Heart left ventricle (tissue), 16 donors: ENCODE measurements around the gene ECI1. TPM values are rescaled to one million over a fixed set of nuclear protein-coding genes. Genes with fewer than 3 reads are reported as not detected.

Experiments
- ATAC-seq, 4 donors: fragments of 200-7000 bp; cut with Tn5 transposase; one replicate each; pipeline ENCODE4 v1.9.1; 2020 to 2022; ENCODE audit warnings: moderate library complexity in 4 of 4, mild to moderate bottlenecking in 3 of 4, moderate number of reproducible peaks in 1 of 4
- DNase-seq, 5 donors: peaks; one replicate each; pipeline ENCODE4 v3.0.0-alpha.2; 2020
- H3K27ac ChIP-seq, 12 donors: fragments of 200-600 bp; sonication (generic) in 4 of 12; one replicate each; pipeline versions ENCODE4 v1.5.0 to v1.8.0; 2016 to 2022; ENCODE audit warnings: mild to moderate bottlenecking in 2 of 12
- H3K27me3 ChIP-seq, 9 donors: fragments of 200-600 bp; sonication (generic) in 2 of 9; one replicate each; pipeline versions ENCODE4 v1.5.1 to v1.8.0; 2016 to 2022; ENCODE audit warnings: mild to moderate bottlenecking in 3 of 9
- H3K36me3 ChIP-seq, 9 donors: fragments of 200-600 bp; sonication (generic) in 2 of 9; one replicate each; pipeline versions ENCODE4 v1.5.0 to v1.8.0; 2018 to 2022; ENCODE audit warnings: mild to moderate bottlenecking in 2 of 9
- H3K4me1 ChIP-seq, 12 donors: fragments of 200-600 bp; sonication (generic) in 4 of 12; one replicate each; pipeline versions ENCODE4 v1.5.0 to v1.8.0; 2016 to 2022; ENCODE audit warnings: mild to moderate bottlenecking in 3 of 12
- H3K4me3 ChIP-seq, 12 donors: fragments of 200-600 bp; sonication (generic) in 4 of 12; one replicate each; pipeline versions ENCODE4 v1.5.0 to v1.8.0; 2017 to 2022; ENCODE audit warnings: mild to moderate bottlenecking in 9 of 12, moderate library complexity in 4 of 12
- H3K9me3 ChIP-seq, 12 donors: fragments of 200-600 bp; sonication (generic) in 4 of 12; one replicate each; pipeline versions ENCODE4 v1.5.0 to v1.8.0; 2016 to 2022; ENCODE audit warnings: mild to moderate bottlenecking in 1 of 12
- POLR2A ChIP-seq, 2 donors: fragments of 450-650 bp; IDR thresholded peaks; one replicate each; pipeline ENCODE4 v1.6.1; 2017; ENCODE audit warnings: antibody characterized with exemption in 2 of 2, mild to moderate bottlenecking in 2 of 2, moderate library complexity in 2 of 2
- WGBS, 4 donors: extraction: QIAGEN DNeasy Blood & Tissue Kit in 2 of 4; methylation state at CpG; one replicate each; pipeline versions ENCODE4 v1.1.5 to v1.1.7; 2013 to 2018; 5-methylcytosine and 5-hydroxymethylcytosine counted together
- intact Hi-C, 10 donors: fragments of 100-400 bp; cut with DNase I; formaldehyde crosslinking; loops; one replicate each; pipeline versions ENCODE4 v1.11.1 to v1.14.2; 2022
- polyA plus RNA-seq, 2 donors: library from polyadenylated mRNA; stranded (reverse); fragments of 200-250 nt; gene quantifications; one replicate each; pipeline ENCODE4 v1.2.3, GENCODE V29; 2013
- total RNA-seq, 9 donors: library from RNA; depleted of rRNA in 2 of 9; stranded (reverse); fragments of >200 nt in 2 of 9; fragmentation: NEBNext Ultra II Directional in 3 of 9; extraction: Animal tissue kit (Norgen Biotek cat#: 25700) in 3 of 9; gene quantifications; one replicate each; pipeline versions ENCODE4 v1.1.0 to v1.2.4, GENCODE V29; 2016 to 2023
- TF ChIP-seq, protein P1 (sequence below), 12 donors: fragments of 200-600 bp; sonication (generic) in 4 of 12; IDR thresholded peaks; one replicate each; pipeline versions ENCODE4 v1.5.0 to v1.8.0; 2018 to 2022; ENCODE audit warnings: antibody characterized with exemption in 12 of 12, mild to moderate bottlenecking in 5 of 12
- donor health status: ischemic (EF 13 %, LVEDD 7.1; RV severe dilation, severe dysfunction).
- donor health status: healthy with polysubstance abuse.
- donor health status: DM: no; HTN: yes; CAD: no.
- donor health status: DM: no; HTN: no; CAD: no.
- donor health status: ischemic (EF 25% LVEDD 6.9; RV normal size, moderate dysfunction).
- donor health status: ischemic (EF 25% LVEDD 5.7; RV mildly dilated, moderate dysfunction).
- donor health status: healthy.
- donor health status: DM: yes; HTN: yes; CAD: no.
- donor health status: ischemic (EF 35%, LVEDD 5.7; RV mildly dilated, moderate dysfunction).
- donor health status: nonischemic (EF 11% LVEDD 7.7; RV severe dilation, severe dysfunction).
- donor health status: DM: yes; HTN: yes; CAD: no.
- donor health status: PGD.
- donor health status: ischemic (EF 29% LVEDD 5.4; RV normal size, mild dysfunction).
- donor health status: nonischemic (EF 23%, LVEDD 6.1; RV moderate dilation, normal function).

Gene ECI1
- total and polyA plus RNA-seq, 11 donors: 84.6 to 340 (median 143) TPM

GRCh38 chr16:2194852-2195321, 56.5 kb downstream of the ECI1 start:
- H3K4me3 ChIP-seq: no peak overlapping the region
- peaks cover 8 to 45% (median 23%) of the 10 kb centered on the region in 9 donors for H3K27me3 ChIP-seq
- intact Hi-C loops: loop anchor here in 1 of 10 donors (10.0 kb wide), 1 partner anchor 300 kb away; no protein-coding TSS in a partner anchor

GRCh38 chr16:2194166-2194834, 57.1 kb downstream of the ECI1 start:
- intact Hi-C loops: loop anchor here in 1 of 10 donors (10.0 kb wide), 1 partner anchor 301 kb away; no protein-coding TSS in a partner anchor
- DNase-seq (no peak), ATAC-seq (no peak)
- H3K36me3 ChIP-seq: no peaks in the 10 kb centered on the region
- no peak overlapping the region for H3K4me3 ChIP-seq
- WGBS, 4 donors: 75 to 79% (median 77%) methylated on average over 15 to 16 of the region's 16 CpGs
- H3K9me3 ChIP-seq: no peaks in the 10 kb centered on the region
- H3K27me3 ChIP-seq: peaks cover 8 to 45% (median 23%) of the 10 kb centered on the region in 9 donors
- H3K27ac ChIP-seq: no peak overlapping the region
- no peak for TF ChIP-seq POLR2A (IDR thresholded peaks at IDR 0.05)
- TF ChIP-seq, protein P1, sequence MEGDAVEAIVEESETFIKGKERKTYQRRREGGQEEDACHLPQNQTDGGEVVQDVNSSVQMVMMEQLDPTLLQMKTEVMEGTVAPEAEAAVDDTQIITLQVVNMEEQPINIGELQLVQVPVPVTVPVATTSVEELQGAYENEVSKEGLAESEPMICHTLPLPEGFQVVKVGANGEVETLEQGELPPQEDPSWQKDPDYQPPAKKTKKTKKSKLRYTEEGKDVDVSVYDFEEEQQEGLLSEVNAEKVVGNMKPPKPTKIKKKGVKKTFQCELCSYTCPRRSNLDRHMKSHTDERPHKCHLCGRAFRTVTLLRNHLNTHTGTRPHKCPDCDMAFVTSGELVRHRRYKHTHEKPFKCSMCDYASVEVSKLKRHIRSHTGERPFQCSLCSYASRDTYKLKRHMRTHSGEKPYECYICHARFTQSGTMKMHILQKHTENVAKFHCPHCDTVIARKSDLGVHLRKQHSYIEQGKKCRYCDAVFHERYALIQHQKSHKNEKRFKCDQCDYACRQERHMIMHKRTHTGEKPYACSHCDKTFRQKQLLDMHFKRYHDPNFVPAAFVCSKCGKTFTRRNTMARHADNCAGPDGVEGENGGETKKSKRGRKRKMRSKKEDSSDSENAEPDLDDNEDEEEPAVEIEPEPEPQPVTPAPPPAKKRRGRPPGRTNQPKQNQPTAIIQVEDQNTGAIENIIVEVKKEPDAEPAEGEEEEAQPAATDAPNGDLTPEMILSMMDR (IDR thresholded peaks at IDR 0.05): no peak
- H3K4me1 ChIP-seq: peaks cover 0 to 24% (median 8%) of the 10 kb centered on the region in 12 donors

More at GRCh38 chr16:2194852-2195321, 56.5 kb downstream of the ECI1 start:
- 29 to 46% (median 36%) methylated on average over 7 to 10 of the region's 10 CpGs for WGBS, 4 donors
- no peaks in the 10 kb centered on the region for H3K9me3 ChIP-seq
- H3K27ac ChIP-seq: no peak overlapping the region
- no peaks in the 10 kb centered on the region for H3K36me3 ChIP-seq
- TF ChIP-seq POLR2A (IDR thresholded peaks at IDR 0.05): no peak
- TF ChIP-seq, protein P1 (IDR thresholded peaks at IDR 0.05): peak in 7 of 12 donors; percentile 11 to 40 (median 19)
- DNase-seq (no peak), ATAC-seq (peak in 3 of 4 donors; percentile 31 to 41 (median 31))
- H3K4me1 ChIP-seq: peaks cover 0 to 24% (median 8%) of the 10 kb centered on the region in 12 donors

DNA sequence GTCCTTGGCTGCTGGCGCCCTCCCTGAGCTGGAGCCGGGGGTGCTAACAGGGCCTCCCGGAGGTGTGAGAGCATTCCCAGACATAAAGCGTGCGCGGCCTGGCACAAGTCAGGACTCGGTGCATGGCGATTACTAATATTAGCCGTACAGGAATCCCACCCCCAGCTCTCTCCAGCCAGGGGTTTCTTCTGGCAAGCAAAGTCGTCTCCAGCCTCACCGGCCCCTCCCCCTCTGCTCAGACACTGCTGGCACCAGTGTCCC, 60.0 kb downstream of the ECI1 start:
- Histone ChIP-seq H3K27ac (no peak overlapping the region), H3K27me3 (peaks cover 8 to 25% (median 16%) of the 10 kb centered on the region in 9 donors), H3K4me3 (no peak overlapping the region), H3K36me3 (no peaks in the 10 kb centered on the region), H3K9me3 (no peaks in the 10 kb centered on the region), H3K4me1 (peaks cover 0 to 20% (median 8%) of the 10 kb centered on the region in 12 donors)
- ATAC-seq: peak in 3 of 4 donors; percentile 31 to 58 (median 31)
- WGBS, 4 donors: 47 to 66% (median 56%) methylated on average over 9 to 11 of the region's 11 CpGs
- no peak for TF ChIP-seq POLR2A (IDR thresholded peaks at IDR 0.05)
- TF ChIP-seq, protein P1 (IDR thresholded peaks at IDR 0.05): no peak
- peak in 1 of 5 donors; percentile 56 for DNase-seq
- intact Hi-C loops: loop anchor here in 1 of 10 donors (10.0 kb wide), 1 partner anchor 303 kb away; no protein-coding TSS in a partner anchor

DNA sequence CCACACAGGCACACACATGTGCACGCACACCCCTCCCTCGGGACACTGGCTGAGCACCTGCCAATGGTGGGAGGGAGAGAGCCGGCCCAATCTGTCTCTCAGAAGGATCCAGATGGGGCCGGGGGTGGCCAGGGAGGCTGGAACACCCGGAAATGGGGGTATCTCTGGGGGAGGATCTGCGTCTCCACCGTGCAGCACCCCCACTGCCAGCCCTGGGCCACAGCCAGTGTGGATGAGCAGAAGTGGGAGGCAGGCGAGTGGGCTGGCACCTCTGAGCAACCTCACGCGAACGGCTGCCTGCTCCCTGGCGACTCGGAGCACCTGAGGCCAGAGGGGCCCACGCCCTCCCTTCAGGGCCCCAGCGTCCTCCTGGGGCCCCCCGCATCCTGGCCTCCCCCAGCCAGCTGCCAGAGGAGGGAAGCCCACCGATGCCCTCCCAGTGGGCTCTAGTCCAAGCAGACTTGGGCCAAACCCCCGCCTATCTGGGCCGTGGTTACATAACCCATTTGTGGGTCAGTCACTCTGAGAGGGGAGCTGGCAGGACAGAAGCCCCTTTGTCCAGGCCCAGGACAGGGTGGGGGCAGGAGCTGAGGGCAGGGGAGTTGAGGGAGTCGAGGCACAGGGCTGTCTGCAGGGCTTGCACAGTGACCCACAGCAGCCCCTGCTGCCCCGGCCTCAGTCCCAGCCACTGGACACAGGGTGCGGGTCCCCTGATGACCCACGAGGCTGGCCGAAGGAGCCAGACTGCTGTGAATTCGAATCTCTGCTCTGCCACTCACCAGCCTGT, 60.5 kb downstream of the ECI1 start:
- peaks cover 0 to 16% (median 7%) of the 10 kb centered on the region in 12 donors for H3K4me1 ChIP-seq
- peaks cover 5 to 22% (median 14%) of the 10 kb centered on the region in 9 donors for H3K27me3 ChIP-seq
- no peak overlapping the region for H3K27ac ChIP-seq
- no peak overlapping the region for H3K4me3 ChIP-seq
- H3K36me3 ChIP-seq: no peaks in the 10 kb centered on the region
- H3K9me3 ChIP-seq: no peaks in the 10 kb centered on the region
- intact Hi-C loops: loop anchor here in 1 of 10 donors (10.0 kb wide), 1 partner anchor 304 kb away; no protein-coding TSS in a partner anchor
- WGBS, 4 donors: 70 to 76% (median 75%) methylated on average over 17 to 25 of the region's 25 CpGs
- no peak for TF ChIP-seq POLR2A (IDR thresholded peaks at IDR 0.05)
- TF ChIP-seq, protein P1 (IDR thresholded peaks at IDR 0.05): no peak
- no peak for DNase-seq
- ATAC-seq: peak in 1 of 4 donors; percentile 4
